Left lung (tissue), 10 donors: ENCODE results near the gene PET100. TPM values are rescaled to one million over a fixed set of nuclear protein-coding genes. Genes with fewer than 3 reads are reported as not detected.
A peak's percentile ranks its signal among the peaks of the same experiment; 100 is the strongest.

Experiments
- ATAC-seq: fragments of 200-7000 bp; cut with Tn5 transposase; one replicate; pipeline ENCODE4 v1.9.1; 2020; ENCODE audit warnings: moderate library complexity
- DNase-seq, 4 donors: peaks; one replicate each; pipeline ENCODE4 v3.0.0-alpha.2; 2013 to 2020
- H3K27ac ChIP-seq, 2 donors: fragments of 200-600 bp; sonication (generic) in 1 of 2; one replicate each; pipeline versions ENCODE4 v1.5.0 to v1.8.0; 2020 to 2021
- H3K27me3 ChIP-seq, 2 donors: fragments of 200-600 bp; sonication (generic) in 1 of 2; one replicate each; pipeline versions ENCODE4 v1.5.0 to v1.8.0; 2020 to 2021
- H3K36me3 ChIP-seq, 2 donors: fragments of 200-600 bp; sonication (generic) in 1 of 2; one replicate each; pipeline versions ENCODE4 v1.5.0 to v1.8.0; 2020 to 2021
- H3K4me1 ChIP-seq, 2 donors: fragments of 200-600 bp; one replicate each; pipeline ENCODE4 v1.8.0; 2021
- H3K4me3 ChIP-seq, 2 donors: fragments of 200-600 bp; sonication (generic) in 1 of 2; one replicate each; pipeline versions ENCODE4 v1.5.0 to v1.8.0; 2020 to 2021; ENCODE audit warnings: mild to moderate bottlenecking in 1 of 2
- H3K9me3 ChIP-seq, 2 donors: fragments of 200-600 bp; sonication (generic) in 1 of 2; one replicate each; pipeline versions ENCODE4 v1.5.0 to v1.8.0; 2020 to 2021
- CTCF ChIP-seq, 2 donors: fragments of 200-600 bp; sonication (generic) in 1 of 2; IDR thresholded peaks; one replicate each; pipeline versions ENCODE4 v1.5.0 to v1.8.0; 2021; ENCODE audit warnings: antibody characterized with exemption in 2 of 2
- intact Hi-C, 2 donors: fragments of 100-400 bp; cut with DNase I; formaldehyde crosslinking; loops; one replicate each; pipeline versions ENCODE4 v1.11.2 to v1.14.2; 2022
- polyA plus RNA-seq, 6 donors: library from polyadenylated mRNA; unstranded; fragments of 120-200 nt; gene quantifications; one replicate each; pipeline ENCODE4 v1.2.1, GENCODE V29; 2013; ENCODE audit not compliant: insufficient read length in 6 of 6
- total RNA-seq, 2 donors: library from RNA; stranded (reverse); fragmentation: NEBNext Ultra II Directional; extraction: Animal tissue kit (Norgen Biotek cat#: 25700); gene quantifications; one replicate each; pipeline ENCODE4 v1.2.1, GENCODE V29; 2021
- donor health status: DM: no; HTN: yes; CAD: no.
- donor health status: DM: no; HTN: no; CAD: no.

Gene PET100
- total and polyA plus RNA-seq, 8 donors = 82.8 to 111 (median 97.7) TPM

GRCh38 chr19:7627166-7627565 lies 2.4 kb upstream of the PET100 start:
- H3K36me3 ChIP-seq = peaks cover 0 to 57% of the 10 kb centered on the region in 2 donors
- intact Hi-C loops = no loop called here
- ATAC-seq = no peak
- peak in 1 of 4 donors; percentile 48 for DNase-seq
- no peaks in the 10 kb centered on the region for H3K9me3 ChIP-seq
- no peak overlapping the region for H3K4me3 ChIP-seq
- no peak for TF ChIP-seq CTCF (IDR thresholded peaks at IDR 0.05)
- H3K27me3 ChIP-seq = no peaks in the 10 kb centered on the region
- H3K27ac ChIP-seq = no peak overlapping the region
- peaks cover 14 to 33% of the 10 kb centered on the region in 2 donors for H3K4me1 ChIP-seq

GRCh38 chr19:7628589-7629311 lies 843 bp upstream of the PET100 start:
- peaks cover 0 to 49% of the 10 kb centered on the region in 2 donors for H3K36me3 ChIP-seq
- peaks cover 14 to 33% of the 10 kb centered on the region in 2 donors for H3K4me1 ChIP-seq
- H3K27me3 ChIP-seq = no peaks in the 10 kb centered on the region
- peak overlapping the region; percentile 75 to 96 for H3K4me3 ChIP-seq
- ATAC-seq = no peak
- intact Hi-C loops = no loop called here
- H3K9me3 ChIP-seq = no peaks in the 10 kb centered on the region
- DNase-seq = no peak
- TF ChIP-seq CTCF (IDR thresholded peaks at IDR 0.05) = no peak
- H3K27ac ChIP-seq = peak overlapping the region; percentile 41 to 86

- intact Hi-C loops = no loop called here
- no peak for DNase-seq
- ATAC-seq = no peak
- H3K9me3 ChIP-seq = no peaks in the 10 kb centered on the region
- no peak overlapping the region for H3K27ac ChIP-seq
- no peak overlapping the region for H3K4me3 ChIP-seq
- peaks cover 0 to 13% of the 10 kb centered on the region in 2 donors for H3K27me3 ChIP-seq
- no peak for TF ChIP-seq CTCF (IDR thresholded peaks at IDR 0.05)
- H3K4me1 ChIP-seq = peaks cover 14 to 41% of the 10 kb centered on the region in 2 donors
- peaks cover 0 to 21% of the 10 kb centered on the region in 2 donors for H3K36me3 ChIP-seq
These were observed 2.0 kb downstream of the PET100 start for GRCh38 chr19:7631577-7631976.

GRCh38 chr19:7632340-7633203 lies 3.0 kb downstream of the PET100 start:
- no peak for ATAC-seq
- DNase-seq = peak in 1 of 4 donors; percentile 74
- intact Hi-C loops = no loop called here

More at GRCh38 chr19:7632340-7633203, 3.0 kb downstream of the PET100 start:
- Histone ChIP-seq H3K27me3 (peaks cover 0 to 23% of the 10 kb centered on the region in 2 donors), H3K4me1 (peaks cover 14 to 41% of the 10 kb centered on the region in 2 donors), H3K27ac (no peak overlapping the region), H3K36me3 (peaks cover 0 to 13% of the 10 kb centered on the region in 2 donors), H3K4me3 (no peak overlapping the region), H3K9me3 (no peaks in the 10 kb centered on the region)
- TF ChIP-seq CTCF (IDR thresholded peaks at IDR 0.05) = no peak
